GM18907 (cell line): ENCODE results near the gene GCM1.

ENCODE experiments used
- ATAC-seq: cut with Tn5 transposase; IDR thresholded peaks from one replicate; pipeline ENCODE4 v1.9.1; 2021; ENCODE audit warnings: mild to moderate bottlenecking, moderate library complexity; ENCODE audit not compliant: unreplicated experiment

The GCM1 gene

DNA sequence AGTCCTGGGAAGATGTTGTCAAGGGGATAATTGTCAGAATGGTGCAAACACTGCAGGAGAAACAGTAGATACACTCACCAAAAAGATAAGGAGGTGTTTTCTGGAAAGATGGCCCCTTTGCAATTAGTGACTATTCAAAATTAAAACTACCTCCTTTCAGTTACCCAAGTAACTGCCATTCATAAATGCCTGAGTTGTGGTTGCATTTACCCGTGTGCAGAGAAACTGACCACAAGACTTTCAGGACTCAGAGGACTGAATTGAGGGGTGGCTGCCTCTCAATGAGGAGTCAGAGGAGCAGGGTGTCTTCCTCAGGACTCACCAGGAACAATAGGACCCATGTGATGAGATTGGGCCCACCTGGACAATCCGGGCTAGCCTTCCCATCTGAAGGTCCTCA, 39.0 kb downstream of the GCM1 start:
- ATAC-seq, result peak; percentile 64

DNA sequence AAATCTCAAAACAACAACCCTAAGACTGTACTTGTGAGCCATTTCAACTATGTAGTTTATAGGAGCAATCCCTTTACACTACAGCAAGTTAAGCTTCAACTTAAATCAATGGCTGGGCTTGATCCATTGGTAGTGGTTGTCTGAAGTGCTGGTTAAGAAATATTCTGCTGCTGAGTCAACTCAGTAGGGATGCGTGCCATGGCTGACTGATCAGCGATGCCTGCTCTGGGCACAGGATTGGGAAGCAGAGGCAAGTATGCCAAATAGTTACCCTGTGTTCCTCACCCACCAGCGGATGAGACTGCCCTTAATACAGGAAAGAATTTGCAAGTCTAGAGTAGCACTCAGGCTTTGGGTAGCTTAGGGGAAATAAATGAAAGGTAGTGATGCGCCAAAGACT, 41.5 kb downstream of the GCM1 start:
- no peak for ATAC-seq

DNA sequence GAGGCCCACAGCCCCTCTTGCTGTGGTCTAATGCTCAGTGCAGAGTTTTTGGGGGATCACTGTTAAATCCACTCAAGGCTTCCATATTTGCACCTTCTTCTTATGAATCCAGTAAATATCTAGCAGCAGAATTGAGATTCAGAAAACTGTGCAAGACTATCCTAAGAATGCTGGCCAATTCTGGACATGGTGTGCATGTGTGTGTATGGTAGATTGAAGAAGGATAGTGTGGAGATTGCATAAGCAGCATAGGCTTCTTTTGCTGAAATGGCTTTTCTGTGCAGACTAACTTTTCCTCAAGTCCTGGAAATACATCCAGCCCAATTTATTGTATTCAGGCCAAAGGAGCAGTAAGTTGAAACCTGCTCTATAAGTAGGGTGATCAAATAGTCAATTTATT, 43.7 kb downstream of the GCM1 start:
- ATAC-seq, result no peak

DNA sequence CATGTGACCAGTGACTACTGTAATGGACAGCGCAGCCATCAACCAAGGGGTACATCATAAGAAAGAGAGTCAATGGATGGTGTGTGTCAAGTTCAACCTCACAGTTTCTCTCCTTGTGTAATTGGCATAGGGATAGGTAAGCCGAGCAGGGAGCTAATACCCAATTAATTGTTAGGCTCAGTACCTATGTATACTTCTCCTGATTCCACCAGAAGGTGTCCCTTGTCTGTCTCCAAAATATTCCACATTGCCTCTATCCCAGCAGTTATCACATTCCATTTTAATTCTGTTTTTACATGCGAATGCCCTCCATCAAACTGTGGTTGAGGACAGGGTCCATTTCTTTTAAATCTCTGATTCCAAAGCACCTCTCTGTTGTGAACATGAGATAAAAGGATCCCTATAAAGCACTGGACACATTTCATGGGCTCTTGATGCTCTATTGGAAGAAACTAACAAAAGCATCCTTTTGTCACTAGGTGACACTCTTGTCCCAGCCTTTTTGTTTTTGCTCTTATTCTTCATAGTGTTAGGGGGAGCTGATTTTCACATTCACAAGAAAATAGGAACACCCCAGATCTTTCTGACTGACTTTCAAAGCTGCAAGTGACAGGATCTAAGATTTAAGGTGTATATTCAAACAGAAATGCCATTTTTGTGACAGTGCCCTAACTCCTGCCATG, 44.5 kb downstream of the GCM1 start:
- ATAC-seq, result no peak

DNA sequence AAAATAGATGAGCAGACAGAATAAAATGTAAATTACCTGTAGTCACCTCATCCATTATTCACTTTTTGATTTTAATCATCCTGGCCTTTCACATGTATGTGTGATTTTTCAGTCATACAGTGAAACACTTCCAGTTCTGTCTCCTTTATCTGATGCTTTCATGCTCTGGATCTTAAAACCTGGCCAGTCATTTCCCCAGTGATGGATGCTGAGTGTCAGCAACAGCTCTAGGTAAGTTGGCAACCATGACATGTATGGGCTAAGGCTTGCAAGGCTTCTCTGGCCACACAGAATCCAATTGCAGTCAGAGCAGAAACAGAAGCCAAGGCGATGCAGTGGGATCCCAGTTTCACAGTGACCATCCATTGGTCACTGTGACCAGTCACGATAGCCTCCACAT, 47.6 kb downstream of the GCM1 start:
- ATAC-seq, result no peak

DNA sequence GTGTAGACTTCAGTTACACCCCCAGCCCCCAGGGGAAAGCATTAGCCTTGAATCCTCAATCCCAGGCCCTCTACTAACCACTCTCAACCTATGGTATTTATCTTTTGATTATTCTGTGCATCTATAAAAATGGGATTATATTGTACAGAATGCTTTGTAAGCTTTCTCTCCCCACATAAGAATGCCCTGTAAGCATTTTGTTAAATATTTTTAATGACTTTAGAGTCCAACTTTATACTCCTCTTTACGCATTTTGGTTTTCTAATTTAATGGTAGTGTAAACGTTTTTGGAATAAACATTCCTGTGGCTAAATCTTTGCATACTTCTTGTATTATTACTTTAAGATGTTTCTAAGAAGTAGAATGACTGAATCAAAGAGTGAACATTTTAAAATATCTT, 48.1 kb downstream of the GCM1 start:
- no peak for ATAC-seq

DNA sequence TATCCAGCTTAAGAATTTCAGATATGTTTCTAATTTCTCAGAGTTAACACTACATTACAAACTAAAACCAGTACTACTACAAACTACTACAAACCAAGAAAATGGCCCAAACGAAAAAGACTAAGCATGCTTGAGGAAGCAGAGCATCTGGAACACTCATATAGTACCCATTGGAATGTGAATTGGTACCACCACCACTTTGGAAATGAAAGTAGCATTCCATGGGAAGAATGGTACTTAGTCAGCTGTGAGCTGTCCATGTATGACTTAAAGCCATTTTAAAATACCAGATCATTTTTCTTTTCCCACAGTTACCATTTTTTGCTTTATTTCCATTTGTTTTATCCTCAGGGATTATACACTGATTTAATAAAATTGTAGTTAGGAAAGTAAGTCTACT, 52.9 kb downstream of the GCM1 start:
- no peak for ATAC-seq

DNA sequence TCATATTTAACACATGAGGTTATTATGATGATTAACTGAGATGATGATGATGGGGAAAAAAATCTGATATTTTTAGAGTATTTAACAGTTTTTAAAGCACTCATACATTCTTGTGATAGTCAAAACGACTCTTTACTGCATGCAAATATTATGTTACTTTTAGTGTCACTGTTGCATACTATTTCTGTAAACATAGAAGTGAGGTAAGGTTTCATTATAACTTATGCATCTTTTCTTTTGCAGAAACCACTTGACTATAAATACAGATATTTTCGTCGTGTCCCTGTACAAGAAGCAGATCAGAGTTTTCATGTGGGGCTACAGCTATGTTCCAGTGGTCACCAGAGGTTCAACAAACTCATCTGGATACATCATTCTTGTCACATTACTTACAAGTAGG, 53.4 kb downstream of the GCM1 start:
- no peak for ATAC-seq

DNA sequence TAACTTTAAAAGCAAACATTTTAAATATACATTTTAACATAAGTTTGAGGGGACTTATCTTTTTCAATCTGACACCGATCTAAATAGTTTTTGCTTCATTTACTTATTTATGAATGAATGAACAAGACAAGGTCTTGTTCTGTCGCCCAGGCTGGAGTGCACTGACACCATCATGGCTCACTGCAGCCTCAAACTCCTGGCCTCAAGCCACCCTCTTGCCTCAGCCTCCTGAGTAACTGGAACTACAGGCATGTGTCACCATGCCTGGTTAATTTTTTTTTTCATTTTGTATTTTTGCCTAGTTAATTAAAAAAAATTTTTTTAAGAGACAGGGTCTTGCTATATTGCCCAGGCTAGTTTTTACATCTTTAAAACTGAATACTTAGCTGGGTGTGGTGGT, 58.1 kb downstream of the GCM1 start:
- ATAC-seq, result no peak

DNA sequence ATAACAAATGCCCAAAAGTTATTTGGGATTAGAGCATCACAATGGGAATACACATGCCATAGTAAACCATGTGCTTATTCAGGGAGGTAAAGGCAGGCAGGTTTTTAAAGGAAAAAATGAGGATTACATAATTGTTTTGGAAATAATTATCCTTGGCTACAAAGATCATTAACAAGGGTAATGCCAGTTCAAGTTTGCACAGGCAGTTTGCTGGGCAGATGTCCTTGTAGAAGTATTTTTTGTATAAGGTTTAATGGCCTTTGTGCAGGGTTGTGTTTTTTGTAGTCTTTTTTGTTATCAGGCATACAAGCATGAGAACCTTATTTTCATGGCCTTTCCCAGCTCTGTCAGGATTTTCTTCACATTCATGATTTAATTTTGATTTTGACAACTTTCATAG, 58.7 kb downstream of the GCM1 start:
- ATAC-seq, result no peak

DNA sequence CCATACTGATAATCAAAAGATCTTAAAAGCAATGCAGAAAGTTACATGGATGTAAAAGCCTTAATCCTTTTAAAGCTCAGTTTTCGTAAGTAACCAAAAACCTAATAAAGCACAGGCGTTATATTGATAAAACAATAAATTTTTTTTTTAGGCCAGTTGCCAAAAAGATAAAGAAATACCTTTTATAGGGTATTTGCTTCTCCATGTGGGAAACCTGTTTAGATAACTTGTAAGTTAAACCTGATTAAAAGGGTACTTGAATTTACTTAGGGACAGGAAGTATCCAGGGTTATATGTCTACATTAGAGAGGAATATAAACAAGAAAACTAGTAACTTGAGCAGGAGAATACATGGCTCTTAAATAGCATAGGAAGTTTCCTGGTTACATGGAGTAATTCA, 62.3 kb downstream of the GCM1 start:
- ATAC-seq, result no peak

DNA sequence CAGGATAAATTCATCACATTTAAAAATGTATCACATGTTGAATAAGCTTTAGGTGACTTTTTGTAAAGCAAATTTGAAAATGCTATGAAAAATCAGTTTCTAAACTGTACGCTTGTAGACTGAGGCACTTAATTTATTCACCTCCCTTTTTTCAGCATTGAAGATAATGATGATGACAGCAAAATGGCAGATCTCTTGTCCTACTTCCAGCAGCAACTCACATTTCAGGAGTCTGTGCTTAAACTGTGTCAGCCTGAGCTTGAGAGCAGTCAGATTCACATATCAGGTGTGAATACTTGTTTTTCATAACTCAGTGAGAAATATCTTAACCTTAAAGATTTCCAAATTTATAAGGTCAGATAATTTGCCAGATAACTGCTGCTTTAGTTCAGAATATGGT, 67.8 kb downstream of the GCM1 start:
- no peak for ATAC-seq
